Colonic mucosa (tissue), 4 donors: ENCODE measurements around the gene GLRX5. TPM values are rescaled to one million over a fixed set of nuclear protein-coding genes. Genes with fewer than 3 reads are reported as not detected.

Experiments used
- DNase-seq: peaks from one replicate; pipeline ENCODE4 v3.0.0-alpha.2; 2020
- H3K27ac ChIP-seq: fragments of 200-600 bp; one replicate; pipeline ENCODE4 v1.8.0; 2021
- H3K27me3 ChIP-seq: fragments of 200-600 bp; one replicate; pipeline ENCODE4 v1.8.0; 2021
- H3K36me3 ChIP-seq: fragments of 200-600 bp; one replicate; pipeline ENCODE4 v1.8.0; 2021
- H3K4me1 ChIP-seq: fragments of 200-600 bp; one replicate; pipeline ENCODE4 v1.8.0; 2021; ENCODE audit warnings: mild to moderate bottlenecking
- H3K4me3 ChIP-seq: fragments of 200-600 bp; one replicate; pipeline ENCODE4 v1.8.0; 2021
- H3K9ac ChIP-seq, 2 donors: one replicate each; pipeline ENCODE4 v1.7.0; 2013; ENCODE audit warnings: control low read depth in 2 of 2, low read depth in 2 of 2, low read length in 2 of 2
- H3K9me3 ChIP-seq: fragments of 200-600 bp; one replicate; pipeline ENCODE4 v1.8.0; 2021
- CTCF ChIP-seq: fragments of 200-600 bp; IDR thresholded peaks from one replicate; pipeline ENCODE4 v1.8.0; 2022; ENCODE audit warnings: antibody characterized with exemption, mild to moderate bottlenecking
- intact Hi-C: fragments of 100-400 bp; cut with DNase I; formaldehyde crosslinking; loops from one replicate; pipeline ENCODE4 v1.14.1; 2022
- total RNA-seq, 2 donors: library from RNA; stranded (reverse); fragmentation: NEBNext Ultra II Directional in 1 of 2; extraction: Animal tissue kit (Norgen Biotek cat#: 25700) in 1 of 2; gene quantifications; one replicate each; pipeline ENCODE4 v1.2.1, GENCODE V29; 2021
- donor health status: healthy.
- donor health status: DM: no; HTN: no; CAD: no.
- donor health status: DM: no; HTN: no; CAD: no.

Gene GLRX5
- total RNA-seq, 2 donors from 2014 or later = 51.9 to 64.6 TPM

- no peak overlapping the region for H3K4me3 ChIP-seq
These were observed 1.8 kb downstream of the GLRX5 start for GRCh38 chr14:95536671-95537070.

GRCh38 chr14:95537298-95538089 is 2.6 kb downstream of the GLRX5 start:
- DNase-seq = no peak
- Histone ChIP-seq H3K9me3 (no peaks in the 10 kb centered on the region), H3K4me1 (peaks cover 5% of the 10 kb centered on the region), H3K36me3 (no peaks in the 10 kb centered on the region), H3K27me3 (no peaks in the 10 kb centered on the region), H3K4me3 (no peak overlapping the region), H3K9ac (no peak overlapping the region), H3K27ac (no peak overlapping the region)
- no peak for TF ChIP-seq CTCF
- intact Hi-C loops = no loop called here

More at GRCh38 chr14:95536671-95537070, 1.8 kb downstream of the GLRX5 start:
- DNase-seq = no peak
- no peak for TF ChIP-seq CTCF
- H3K9me3 ChIP-seq = no peaks in the 10 kb centered on the region
- peak overlapping the region in 1 of 2 donors; percentile 1 for H3K9ac ChIP-seq
- H3K4me1 ChIP-seq = peaks cover 5% of the 10 kb centered on the region
- H3K36me3 ChIP-seq = no peaks in the 10 kb centered on the region
- H3K27ac ChIP-seq = no peak overlapping the region
- intact Hi-C loops = no loop called here
- no peaks in the 10 kb centered on the region for H3K27me3 ChIP-seq

- intact Hi-C loops = no loop called here
These were observed 4.1 kb downstream of the GLRX5 start for GRCh38 chr14:95538801-95539509.

GRCh38 chr14:95540236-95540855 is 5.5 kb downstream of the GLRX5 start:
- intact Hi-C loops = no loop called here
- Histone ChIP-seq H3K4me3 (no peak overlapping the region), H3K27ac (no peak overlapping the region), H3K4me1 (no peaks in the 10 kb centered on the region), H3K36me3 (no peaks in the 10 kb centered on the region), H3K9me3 (no peaks in the 10 kb centered on the region), H3K9ac (no peak overlapping the region), H3K27me3 (no peaks in the 10 kb centered on the region)
- no peak for DNase-seq
- no peak for TF ChIP-seq CTCF

More at GRCh38 chr14:95538801-95539509, 4.1 kb downstream of the GLRX5 start:
- DNase-seq = no peak
- Histone ChIP-seq H3K4me1 (no peaks in the 10 kb centered on the region), H3K9me3 (no peaks in the 10 kb centered on the region), H3K36me3 (no peaks in the 10 kb centered on the region), H3K9ac (no peak overlapping the region), H3K4me3 (no peak overlapping the region), H3K27ac (no peak overlapping the region), H3K27me3 (no peaks in the 10 kb centered on the region)
- no peak for TF ChIP-seq CTCF

- no peaks in the 10 kb centered on the region for H3K27me3 ChIP-seq
- TF ChIP-seq CTCF = no peak
- H3K9ac ChIP-seq = no peak overlapping the region
- no peak for DNase-seq
- H3K4me1 ChIP-seq = no peaks in the 10 kb centered on the region
- intact Hi-C loops = no loop called here
- H3K36me3 ChIP-seq = no peaks in the 10 kb centered on the region
- no peak overlapping the region for H3K4me3 ChIP-seq
- no peak overlapping the region for H3K27ac ChIP-seq
- H3K9me3 ChIP-seq = no peaks in the 10 kb centered on the region
These were observed 6.5 kb downstream of the GLRX5 start for GRCh38 chr14:95541346-95541745.
